HL-60/S4 (cell line): Measurements from ENCODE around the gene RET.

ENCODE experiments used
- in situ Hi-C: fragments of 300-500 bp; cut with MboI; formaldehyde crosslinking; loops from 2 replicates; pipeline ENCODE4 v1.14.3; 2022; ENCODE audit warnings: low sequenced_read_pairs

RET gene

GRCh38 chr10:43156590-43157341 is 79.9 kb downstream of the RET start:
- in situ Hi-C loops: no loop called here

- in situ Hi-C loops: no loop called here
Measured at GRCh38 chr10:43158636-43159035, 81.8 kb downstream of the RET start.

DNA sequence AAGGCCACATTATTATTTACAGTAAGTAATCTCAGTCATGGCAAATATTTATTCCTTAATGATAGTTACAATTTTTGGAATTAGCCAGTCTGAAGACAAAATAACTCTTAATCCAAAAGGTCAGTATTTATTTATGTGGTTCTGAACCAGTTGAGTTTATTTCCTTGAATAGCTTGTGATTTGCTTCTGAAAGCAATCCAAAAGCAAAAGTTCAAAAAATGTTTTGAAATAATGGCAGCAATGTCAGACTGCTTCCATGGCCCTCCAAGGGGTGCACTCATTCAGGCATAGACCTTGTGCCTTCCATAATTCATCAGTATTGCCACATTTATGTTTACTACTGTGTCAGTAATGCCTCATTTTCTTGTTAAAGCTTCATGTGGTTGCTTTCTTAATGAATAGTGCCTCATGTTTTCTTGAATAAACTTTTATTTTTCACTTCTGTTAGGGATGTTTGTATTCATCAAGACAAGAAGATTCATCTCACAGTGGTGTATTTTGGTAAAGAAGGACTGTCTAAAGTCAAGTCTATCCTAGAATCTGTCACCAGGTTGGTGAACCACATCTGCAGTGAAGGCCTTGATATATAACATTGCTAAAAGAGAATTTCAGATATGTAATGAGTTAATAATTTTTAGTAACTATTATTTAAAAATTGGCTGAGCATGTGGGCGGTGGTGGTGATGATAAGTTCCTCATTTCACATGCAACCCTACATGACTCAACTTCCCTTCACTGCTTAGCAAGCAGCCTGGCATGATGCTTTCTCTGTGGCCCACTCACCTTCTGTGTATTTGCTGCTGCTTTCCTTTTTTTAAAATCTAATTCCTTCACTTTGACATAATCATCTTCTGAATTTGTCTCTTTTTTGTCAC is 83.4 kb downstream of the RET start:
- in situ Hi-C loops: no loop called here

- in situ Hi-C loops: no loop called here
Measured at GRCh38 chr10:43160921-43161255, 84.0 kb downstream of the RET start.

- in situ Hi-C loops: no loop called here
Measured at GRCh38 chr10:43162604-43163003, 85.7 kb downstream of the RET start.

DNA sequence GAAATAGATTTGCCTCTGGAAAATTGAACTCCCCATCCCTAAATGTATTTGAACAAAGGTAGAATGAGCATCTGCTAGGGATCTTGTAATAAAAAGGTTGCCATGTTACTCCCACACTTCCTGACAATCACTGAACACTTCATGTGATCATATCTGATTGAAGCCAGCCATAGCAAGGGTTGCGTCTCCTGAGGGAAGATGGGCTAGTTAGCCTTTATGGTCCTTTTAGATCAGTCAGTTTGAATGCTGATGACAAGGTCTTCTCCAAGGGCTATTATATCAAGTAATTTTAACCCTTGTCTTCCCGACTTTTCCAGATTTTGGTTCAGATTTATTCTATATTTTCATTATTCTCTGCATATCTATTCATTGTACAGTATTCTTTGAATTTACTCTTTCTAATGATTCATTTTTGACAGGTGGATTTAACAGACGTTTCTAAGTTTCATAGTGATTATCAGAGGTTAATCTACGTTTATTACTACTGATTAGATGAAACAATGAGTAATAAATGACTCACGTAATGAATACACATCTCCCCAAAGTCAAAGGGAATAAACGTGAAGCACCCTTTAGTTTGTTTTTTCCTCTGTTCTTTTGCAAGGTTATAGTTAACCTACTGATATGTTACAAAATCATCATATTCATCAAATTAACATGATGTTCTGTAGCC is 89.5 kb downstream of the RET start:
- in situ Hi-C loops: no loop called here

DNA sequence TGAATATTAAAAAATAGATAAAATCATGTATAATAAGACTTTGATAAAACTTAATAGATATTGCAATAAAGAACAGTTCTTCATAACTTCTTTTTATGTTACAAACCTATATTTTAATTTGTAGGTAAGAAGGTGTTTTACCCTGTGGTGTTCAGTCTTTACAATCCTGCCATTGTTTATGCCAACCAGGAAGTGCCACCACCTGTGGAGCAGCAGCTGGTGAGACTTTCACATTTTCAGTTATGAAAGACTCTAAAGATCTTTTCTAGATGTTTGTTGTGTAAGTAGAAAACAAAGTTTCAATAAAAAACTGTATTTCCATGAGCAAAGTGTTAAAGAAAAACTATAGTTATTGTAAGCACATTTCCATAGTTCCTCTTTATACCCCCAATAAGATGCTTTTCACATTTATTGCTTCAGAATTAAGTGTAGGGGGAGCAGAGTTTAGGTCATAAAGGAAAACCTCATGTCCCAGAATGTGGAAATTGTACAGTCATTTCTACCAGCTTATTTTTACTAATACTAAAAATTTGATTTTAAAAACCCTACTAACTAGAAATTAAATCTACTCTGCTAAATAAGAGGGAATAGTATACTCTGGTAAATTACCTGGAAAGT is 90.1 kb downstream of the RET start:
- in situ Hi-C loops: no loop called here

GRCh38 chr10:43167498-43167889 is 90.6 kb downstream of the RET start:
- in situ Hi-C loops: no loop called here

DNA sequence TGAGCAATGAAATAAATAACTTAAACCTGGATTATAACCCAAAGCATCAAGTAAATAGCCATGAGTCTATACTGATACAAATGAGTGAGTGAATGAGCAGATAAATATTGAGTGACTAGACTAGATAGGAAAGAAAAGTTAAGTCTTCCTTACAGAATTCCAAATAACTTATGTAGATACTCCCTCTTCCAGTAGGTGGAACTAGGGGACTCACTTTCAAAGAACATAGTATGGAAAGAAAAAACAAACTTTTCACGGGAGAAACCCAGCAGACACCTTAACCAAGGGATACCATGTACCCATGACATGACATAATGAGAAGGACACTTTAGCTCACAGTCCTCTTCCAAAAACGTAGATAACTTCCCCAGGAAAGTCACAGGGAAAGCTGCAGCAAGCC is 93.6 kb downstream of the RET start:
- in situ Hi-C loops: no loop called here

DNA sequence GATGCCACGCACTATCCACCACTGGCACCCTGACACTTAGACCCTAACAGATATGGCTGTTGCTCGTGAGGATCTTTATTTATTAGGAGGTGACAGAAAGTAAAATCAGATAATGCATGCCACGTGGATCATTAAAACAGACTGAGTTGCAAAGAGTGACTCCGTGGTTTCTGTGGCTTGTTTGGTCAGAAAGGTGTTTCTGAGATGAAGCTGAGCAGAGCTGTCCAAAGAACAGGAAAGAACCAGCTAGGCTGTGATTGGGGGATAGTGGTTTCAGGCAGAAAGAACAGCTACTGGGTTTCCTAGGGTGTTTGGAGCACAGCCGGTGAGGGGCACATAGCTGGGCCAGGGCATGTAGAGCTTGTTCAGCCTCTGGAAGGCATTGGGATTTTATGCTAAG is 95.8 kb downstream of the RET start:
- in situ Hi-C loops: no loop called here

- in situ Hi-C loops: no loop called here
Measured at GRCh38 chr10:43173120-43173519, 96.3 kb downstream of the RET start.

- in situ Hi-C loops: no loop called here
Measured at GRCh38 chr10:43174969-43175368, 98.1 kb downstream of the RET start.

- in situ Hi-C loops: no loop called here
Measured at GRCh38 chr10:43176271-43176670, 99.4 kb downstream of the RET start.

DNA sequence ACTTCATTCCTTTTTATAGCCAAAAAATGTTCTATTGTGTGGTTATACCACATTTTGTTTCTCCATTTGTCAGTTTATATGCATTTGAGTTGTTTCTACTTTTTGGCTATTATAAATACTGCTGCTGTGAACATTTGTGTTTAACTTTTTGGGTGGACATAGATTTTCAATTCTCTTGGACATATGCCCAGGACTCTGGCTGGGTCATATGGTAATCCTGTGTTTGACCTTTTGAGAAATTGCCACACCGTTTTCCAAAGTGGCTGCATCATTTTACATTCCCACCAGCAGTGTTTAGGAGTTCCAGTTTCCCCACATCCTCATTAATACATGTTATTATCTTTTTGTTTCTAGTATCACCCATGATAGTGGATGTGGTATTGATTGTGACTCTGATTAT is 100.7 kb downstream of the RET start:
- in situ Hi-C loops: no loop called here
